ACC112 (cell line): ENCODE results near the gene EHD2.

ENCODE experiments used
- H2AFZ ChIP-seq: fragments of 200-600 bp; sonication (generic); one replicate; pipeline ENCODE4 v1.6.0; 2017; ENCODE audit warnings: antibody characterized with exemption, low read length; ENCODE audit not compliant: unreplicated experiment
- H3K27ac ChIP-seq: fragments of 200-600 bp; sonication (generic); 2 replicates; pipeline ENCODE4 v1.5.1; 2014; ENCODE audit warnings: low read depth, mild to moderate bottlenecking, antibody characterized with exemption, low read length, moderate library complexity
- H3K27me3 ChIP-seq: fragments of 200-600 bp; sonication (generic); 2 replicates; pipeline ENCODE4 v1.6.1; 2014; ENCODE audit warnings: mild to moderate bottlenecking, antibody characterized with exemption, low read length, moderate library complexity, mixed read lengths; ENCODE audit not compliant: insufficient read depth
- H3K36me3 ChIP-seq: fragments of 200-600 bp; sonication (generic); 2 replicates; pipeline ENCODE4 v1.6.1; 2016; ENCODE audit warnings: mild to moderate bottlenecking, antibody characterized with exemption, low read length, moderate library complexity, mixed read lengths; ENCODE audit not compliant: insufficient read depth
- H3K4me1 ChIP-seq: fragments of 200-600 bp; sonication (generic); one replicate; pipeline ENCODE4 v1.6.1; 2016; ENCODE audit warnings: low read length, mixed read lengths; ENCODE audit not compliant: insufficient read depth, unreplicated experiment, control insufficient read depth
- H3K4me3 ChIP-seq: fragments of 200-600 bp; sonication (generic); 2 replicates; pipeline ENCODE4 v1.5.1; 2014; ENCODE audit warnings: mild to moderate bottlenecking, low read depth, low read length
- H3K79me2 ChIP-seq: fragments of 200-600 bp; sonication (generic); one replicate; pipeline ENCODE4 v1.6.0; 2016; ENCODE audit warnings: low read length; ENCODE audit not compliant: control insufficient read depth, unreplicated experiment, insufficient read depth

The EHD2 gene

GRCh38 chr19:47691782-47692181, 21.4 kb upstream of the EHD2 start:
- Histone ChIP-seq H3K4me3 (no peak overlapping the region), H3K36me3 (0 out of 2 replicates have a peak, but pooled peaks cover 3% of the 10 kb centered on the region), H3K27me3 (no peaks in the 10 kb centered on the region), H3K4me1 (no peaks in the 10 kb centered on the region), H2AFZ (no peak overlapping the region), H3K27ac (no peak overlapping the region), H3K79me2 (no peaks in the 10 kb centered on the region)

GRCh38 chr19:47693489-47693888, 19.7 kb upstream of the EHD2 start:
- H3K27ac ChIP-seq = no peak overlapping the region
- H3K79me2 ChIP-seq = no peaks in the 10 kb centered on the region
- H3K36me3 ChIP-seq = 0 out of 2 replicates have a peak, but pooled peaks cover 3% of the 10 kb centered on the region
- no peaks in the 10 kb centered on the region for H3K27me3 ChIP-seq
- H3K4me3 ChIP-seq = no peak overlapping the region
- H2AFZ ChIP-seq = no peak overlapping the region
- H3K4me1 ChIP-seq = no peaks in the 10 kb centered on the region

DNA sequence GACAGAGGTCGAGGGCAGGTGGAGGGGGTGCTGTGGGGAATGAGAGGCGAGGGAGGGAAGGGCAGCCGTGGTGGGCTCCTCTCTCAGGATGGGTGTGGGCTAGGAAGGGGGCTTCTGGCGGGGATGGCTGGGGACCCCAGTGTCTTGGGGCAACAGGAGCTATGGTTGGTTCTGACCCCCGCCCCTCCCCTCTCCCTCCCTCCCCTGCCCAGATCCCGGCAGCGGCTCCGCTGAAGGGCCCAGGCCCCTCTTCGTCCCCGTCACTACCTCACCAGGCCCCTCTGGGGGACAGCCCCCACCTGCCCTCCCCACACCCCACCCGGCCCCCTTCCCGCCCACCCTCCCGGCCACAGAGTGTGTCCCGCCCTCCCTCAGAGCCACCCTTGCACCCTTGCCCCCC, 19.3 kb upstream of the EHD2 start:
- no peaks in the 10 kb centered on the region for H3K27me3 ChIP-seq
- H3K4me3 ChIP-seq = no peak overlapping the region
- H2AFZ ChIP-seq = no peak overlapping the region
- no peak overlapping the region for H3K27ac ChIP-seq
- H3K4me1 ChIP-seq = no peaks in the 10 kb centered on the region
- no peaks in the 10 kb centered on the region for H3K79me2 ChIP-seq
- 0 out of 2 replicates have a peak, but pooled peaks cover 3% of the 10 kb centered on the region for H3K36me3 ChIP-seq

DNA sequence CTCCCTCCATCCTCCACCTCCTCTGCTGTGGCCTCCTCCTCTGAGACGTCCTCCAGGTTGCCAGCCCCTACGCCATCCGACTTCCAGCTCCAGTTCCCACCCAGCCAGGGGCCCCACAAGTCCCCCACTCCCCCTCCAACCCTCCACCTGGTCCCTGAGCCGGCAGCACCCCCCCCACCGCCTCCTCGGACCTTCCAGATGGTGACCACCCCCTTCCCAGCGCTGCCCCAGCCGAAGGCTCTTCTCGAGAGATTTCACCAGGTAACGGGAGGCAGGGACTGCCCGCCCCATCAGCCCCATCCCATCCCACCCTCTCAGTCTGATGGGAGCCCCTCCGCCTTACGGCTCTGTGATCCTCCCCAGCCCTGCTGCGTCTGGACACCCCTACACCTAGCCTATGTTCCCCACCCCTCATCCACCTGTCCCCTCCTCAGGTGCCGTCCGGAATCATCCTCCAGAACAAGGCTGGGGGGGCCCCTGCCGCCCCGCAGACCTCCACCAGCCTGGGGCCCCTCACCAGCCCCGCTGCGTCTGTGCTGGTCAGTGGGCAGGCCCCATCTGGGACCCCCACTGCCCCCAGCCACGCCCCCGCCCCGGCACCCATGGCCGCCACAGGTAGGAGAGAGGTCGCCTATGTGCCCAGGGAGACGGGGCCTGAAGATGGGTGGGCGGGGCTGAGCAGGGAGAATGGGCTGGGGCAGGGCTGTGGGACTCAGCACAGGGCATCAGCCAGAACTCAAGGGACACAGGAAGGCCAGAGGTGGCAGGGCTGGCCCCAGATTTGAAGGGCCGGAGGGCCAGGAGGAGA, 18.6 kb upstream of the EHD2 start:
- H3K4me3 ChIP-seq = no peak overlapping the region
- H3K27ac ChIP-seq = no peak overlapping the region
- no peaks in the 10 kb centered on the region for H3K79me2 ChIP-seq
- H3K27me3 ChIP-seq = no peaks in the 10 kb centered on the region
- no peak overlapping the region for H2AFZ ChIP-seq
- H3K4me1 ChIP-seq = no peaks in the 10 kb centered on the region
- 0 out of 2 replicates have a peak, but pooled peaks cover 3% of the 10 kb centered on the region for H3K36me3 ChIP-seq

- Histone ChIP-seq H2AFZ (no peak overlapping the region), H3K27me3 (no peaks in the 10 kb centered on the region), H3K27ac (no peak overlapping the region), H3K36me3 (0 out of 2 replicates have a peak, but pooled peaks cover 3% of the 10 kb centered on the region), H3K4me1 (no peaks in the 10 kb centered on the region), H3K4me3 (no peak overlapping the region), H3K79me2 (no peaks in the 10 kb centered on the region)
Measured at GRCh38 chr19:47695533-47696262, 17.5 kb upstream of the EHD2 start.

DNA sequence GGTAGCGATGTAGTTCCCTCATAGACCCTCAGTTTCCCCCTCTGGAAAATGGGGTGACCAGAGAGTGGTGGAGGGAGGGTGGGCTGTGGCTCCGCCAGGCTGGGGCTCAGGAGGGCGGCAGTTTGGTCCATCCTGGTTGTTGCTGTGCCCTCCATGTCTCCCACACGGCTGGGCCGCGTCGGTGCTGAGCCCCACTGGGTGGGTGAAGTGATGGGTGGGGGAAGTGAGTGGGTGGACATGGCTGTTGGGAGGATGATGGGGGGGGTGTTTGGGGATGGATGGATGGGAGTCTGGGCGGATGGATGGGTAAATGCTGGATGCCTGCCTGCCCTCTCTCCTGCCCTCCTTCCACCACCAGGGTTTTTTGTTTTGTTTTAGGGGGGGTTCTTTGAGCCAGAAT, 16.6 kb upstream of the EHD2 start:
- Histone ChIP-seq H3K36me3 (no peaks in the 10 kb centered on the region), H3K4me3 (no peak overlapping the region), H3K79me2 (no peaks in the 10 kb centered on the region), H3K27me3 (no peaks in the 10 kb centered on the region), H3K4me1 (no peaks in the 10 kb centered on the region), H2AFZ (no peak overlapping the region), H3K27ac (no peak overlapping the region)

GRCh38 chr19:47697863-47698609, 15.2 kb upstream of the EHD2 start:
- Histone ChIP-seq H3K79me2 (no peaks in the 10 kb centered on the region), H3K36me3 (no peaks in the 10 kb centered on the region), H3K27ac (no peak overlapping the region), H3K4me1 (no peaks in the 10 kb centered on the region), H2AFZ (no peak overlapping the region), H3K4me3 (no peak overlapping the region), H3K27me3 (no peaks in the 10 kb centered on the region)

- Histone ChIP-seq H2AFZ (no peak overlapping the region), H3K27me3 (no peaks in the 10 kb centered on the region), H3K27ac (no peak overlapping the region), H3K4me1 (no peaks in the 10 kb centered on the region), H3K79me2 (no peaks in the 10 kb centered on the region), H3K4me3 (no peak overlapping the region), H3K36me3 (no peaks in the 10 kb centered on the region)
Measured at GRCh38 chr19:47698631-47699359, 14.4 kb upstream of the EHD2 start.

- H3K36me3 ChIP-seq = no peaks in the 10 kb centered on the region
Measured at GRCh38 chr19:47699360-47699917, 13.8 kb upstream of the EHD2 start.

More at GRCh38 chr19:47699360-47699917, 13.8 kb upstream of the EHD2 start:
- H3K4me3 ChIP-seq = no peak overlapping the region
- H3K27me3 ChIP-seq = no peaks in the 10 kb centered on the region
- H3K27ac ChIP-seq = no peak overlapping the region
- no peak overlapping the region for H2AFZ ChIP-seq
- H3K79me2 ChIP-seq = no peaks in the 10 kb centered on the region
- H3K4me1 ChIP-seq = no peaks in the 10 kb centered on the region
